Testis (tissue), 2 donors: ENCODE data around the gene SCGB2B2.

Source experiments
- CTCF ChIP-seq, 3 experiments: fragments of 450-650 bp in 2 of 3; fragments of 200-600 bp in 1 of 3; sonication (generic) in 1 of 3; IDR thresholded peaks; one replicate each; pipeline ENCODE4 v1.5.1; 2016 to 2019; ENCODE audit warnings: antibody characterized with exemption in 3 of 3, mild to moderate bottlenecking in 2 of 3, moderate library complexity in 1 of 3
- POLR2A ChIP-seq: fragments of 450-650 bp; IDR thresholded peaks from one replicate; pipeline ENCODE4 v1.6.1; 2017; ENCODE audit warnings: antibody characterized with exemption, mild to moderate bottlenecking, moderate library complexity

GRCh38 chr19:34688592-34688991, 11.6 kb upstream of the SCGB2B2 start:
- no peak for TF ChIP-seq CTCF (IDR thresholded peaks at IDR 0.05)
- no peak for TF ChIP-seq POLR2A
